Activated CD4-positive, alpha-beta T cell treated with anti-CD3 and anti-CD28 coated beads for 48 hours (primary cell): ENCODE data around the gene ADK.
"Not testable (repeated sequence)": the region's sequence is repeated elsewhere in the genome, so short reads cannot be mapped to it uniquely, and the experiment has no call there.

ENCODE experiments used
- DNase-seq: peaks from one replicate; pipeline ENCODE4 v3.0.0-alpha.2; 2020

The ADK gene

GRCh38 chr10:74150990-74151878 is at the start of gene ADK:
Gene ADK, plus strand, starts transcription at chr10:74151221. Its CDS starts 58 bp downstream, at chr10:74151279.
- peak; percentile 100 for DNase-seq

DNA sequence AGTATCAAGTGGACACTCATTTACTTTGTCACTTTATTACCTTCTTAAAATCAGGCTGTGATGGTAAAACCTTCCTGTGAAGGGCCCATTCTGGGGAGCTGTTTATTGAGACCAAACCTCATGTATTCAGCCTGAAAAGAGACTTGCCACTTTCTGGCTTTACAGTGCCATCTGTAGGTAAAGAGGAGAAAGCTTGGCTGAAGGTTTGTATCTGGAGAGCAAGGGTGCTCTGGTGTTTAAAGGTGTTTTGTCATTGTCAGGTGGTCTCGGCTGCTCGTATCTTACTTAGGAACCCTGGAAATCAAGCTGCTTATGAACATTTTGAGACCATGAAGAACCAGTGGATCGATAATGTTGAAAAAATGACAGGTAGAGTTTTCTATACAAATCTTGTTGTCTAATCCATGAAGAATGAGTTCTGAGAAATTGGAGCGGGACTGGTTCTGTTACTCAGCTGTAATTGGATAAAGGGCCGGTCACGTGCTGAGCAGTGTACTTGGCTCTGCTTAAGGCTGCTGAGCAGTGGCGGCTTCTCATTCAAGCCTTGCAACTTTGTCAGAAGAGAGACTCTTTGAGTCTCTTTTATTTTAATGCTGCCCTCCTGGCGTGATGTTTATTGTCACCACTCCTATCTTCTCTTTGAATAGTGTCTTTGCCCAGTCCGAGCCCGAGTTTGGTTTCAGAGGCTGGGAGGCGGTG is 47.3 kb upstream of the ADK start:
- no peak for DNase-seq

DNA sequence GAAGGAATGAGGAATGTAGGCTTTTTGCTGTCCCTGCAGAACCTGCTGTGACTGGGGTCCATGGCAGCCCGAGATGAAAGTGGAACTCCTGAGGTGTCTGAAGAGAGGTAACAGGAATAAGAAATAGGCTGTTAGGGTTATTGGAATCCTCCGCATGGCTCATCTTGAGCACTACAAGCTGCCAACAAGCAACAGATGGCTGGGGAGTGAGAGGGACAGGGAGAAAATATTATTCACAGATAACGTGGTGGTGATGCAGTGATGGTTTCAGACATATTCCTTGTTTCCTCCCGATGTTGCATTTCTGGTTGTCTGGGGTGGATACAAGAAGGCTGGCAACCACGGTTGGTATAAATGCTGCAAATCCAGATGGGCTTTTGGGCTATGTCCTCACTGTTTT is 46.5 kb upstream of the ADK start:
- DNase-seq: no peak

GRCh38 chr10:74104996-74105395 is 46.0 kb upstream of the ADK start:
- DNase-seq: no peak

DNA sequence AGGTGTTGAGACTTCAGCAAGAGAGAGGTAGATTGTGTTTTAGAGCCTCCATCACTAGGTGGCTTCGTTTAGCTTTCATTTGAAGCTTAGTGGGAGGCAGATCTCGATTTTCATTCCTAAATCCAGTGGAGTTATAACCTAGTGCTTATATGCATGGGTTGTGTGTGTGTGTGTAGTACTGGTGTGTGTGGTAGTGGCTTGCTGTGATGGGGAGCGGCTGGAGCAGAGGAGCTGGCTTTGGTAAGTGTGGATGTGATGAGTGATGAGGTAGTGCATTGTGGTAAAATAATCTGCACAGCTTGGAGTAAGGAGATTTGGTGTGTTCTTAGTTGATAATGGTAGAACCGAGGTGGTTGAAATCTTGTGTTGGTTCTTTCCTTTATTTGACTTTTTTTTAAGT is 43.6 kb upstream of the ADK start:
- no peak for DNase-seq

GRCh38 chr10:74109452-74109851 is 41.6 kb upstream of the ADK start:
- no peak for DNase-seq

- no peak for DNase-seq
Measured at GRCh38 chr10:74110120-74110519, 40.9 kb upstream of the ADK start.

DNA sequence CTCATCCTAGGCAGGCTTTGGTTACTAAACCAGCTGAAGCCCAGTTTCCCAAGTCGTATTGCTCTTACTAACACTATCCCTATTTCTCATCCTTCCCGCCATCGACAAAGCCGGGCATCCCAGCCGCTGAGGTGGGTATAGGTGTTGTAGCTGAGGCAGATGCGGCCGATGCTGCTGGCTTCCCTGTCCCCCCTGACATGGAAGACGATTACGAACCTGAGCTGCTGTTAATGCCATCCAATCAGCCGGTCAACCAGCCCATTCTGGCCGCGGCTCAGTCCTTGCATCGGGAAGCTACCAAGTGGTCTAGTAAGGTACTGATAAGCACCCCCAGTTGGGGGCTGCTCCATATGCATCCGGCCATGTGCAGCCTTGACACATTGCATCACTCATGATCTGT is 39.2 kb upstream of the ADK start:
- DNase-seq: no peak

DNA sequence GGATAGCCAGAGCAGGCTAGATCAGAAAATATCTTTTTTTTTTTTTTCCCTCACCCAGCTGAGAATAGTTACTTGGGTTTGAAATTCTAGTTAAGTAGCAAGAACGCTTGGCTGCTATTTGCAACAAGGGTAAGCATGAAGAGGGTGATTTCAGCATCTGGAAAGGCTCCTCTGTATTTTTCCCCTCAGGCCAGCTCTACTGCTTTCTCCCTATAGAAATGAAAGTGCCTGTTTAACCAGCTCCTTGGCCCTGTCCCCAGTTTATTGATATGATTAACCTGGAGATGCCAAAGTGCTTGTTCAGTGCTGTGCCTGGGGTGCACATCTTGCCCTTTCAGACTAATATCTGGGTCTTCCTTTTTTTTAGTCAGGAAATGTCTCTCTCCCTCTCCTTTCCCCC is 37.5 kb upstream of the ADK start:
- DNase-seq: no peak

DNA sequence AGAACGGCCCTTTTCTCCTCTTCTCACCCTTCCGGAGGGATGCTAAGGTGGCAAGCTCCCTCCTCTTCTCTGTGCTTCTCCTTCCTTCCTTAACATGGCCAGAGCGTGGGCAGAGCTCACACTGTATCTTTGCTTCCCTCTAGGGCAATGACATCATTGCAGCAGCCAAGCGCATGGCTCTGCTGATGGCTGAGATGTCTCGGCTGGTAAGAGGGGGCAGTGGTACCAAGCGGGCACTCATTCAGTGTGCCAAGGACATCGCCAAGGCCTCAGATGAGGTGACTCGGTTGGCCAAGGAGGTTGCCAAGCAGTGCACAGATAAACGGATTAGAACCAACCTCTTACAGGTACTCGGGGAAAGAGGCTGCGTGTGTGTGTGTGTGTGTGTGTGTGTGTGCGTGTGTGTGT is 37.0 kb upstream of the ADK start:
- DNase-seq: no peak

DNA sequence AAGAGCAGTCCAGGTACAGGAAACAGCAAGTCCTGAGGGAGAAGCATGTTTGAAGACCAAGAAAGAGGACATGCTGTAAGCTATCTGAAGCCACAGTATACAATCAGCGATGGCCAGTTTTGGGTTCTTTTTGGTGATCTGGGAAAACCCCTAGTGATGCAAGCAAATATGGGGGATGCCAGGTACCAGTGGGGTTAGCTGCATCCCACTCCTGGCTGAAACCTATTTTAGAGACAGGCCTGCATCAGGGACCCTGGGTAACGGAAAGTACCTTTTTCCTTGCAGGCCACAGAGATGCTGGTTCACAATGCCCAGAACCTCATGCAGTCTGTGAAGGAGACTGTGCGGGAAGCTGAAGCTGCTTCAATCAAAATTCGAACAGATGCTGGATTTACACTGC is 33.3 kb upstream of the ADK start:
- no peak for DNase-seq

- DNase-seq: no peak
Measured at GRCh38 chr10:74118804-74119203, 32.2 kb upstream of the ADK start.

- DNase-seq: no peak
Measured at GRCh38 chr10:74120911-74121310, 30.1 kb upstream of the ADK start.

- DNase-seq: no peak
Measured at GRCh38 chr10:74121368-74121767, 29.7 kb upstream of the ADK start.

DNA sequence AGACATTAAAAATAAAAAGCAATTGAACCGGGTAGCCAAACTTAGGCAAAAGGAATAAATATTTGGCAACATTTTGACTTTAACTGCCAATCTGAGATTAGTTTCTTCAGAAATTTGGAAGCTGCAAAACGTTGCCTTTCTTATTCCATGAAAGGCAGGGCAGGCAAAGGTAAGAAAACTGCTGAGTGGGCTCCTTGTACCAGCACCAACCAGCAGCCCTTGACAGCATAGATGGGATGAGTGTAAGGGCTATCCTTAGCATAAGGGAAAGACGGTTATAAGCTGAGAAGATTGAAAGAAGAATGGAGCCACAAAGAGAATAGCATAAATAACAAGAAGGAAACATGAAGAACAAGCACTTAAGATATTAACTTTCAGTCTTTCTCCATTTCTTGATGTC is 29.0 kb upstream of the ADK start:
- no peak for DNase-seq

DNA sequence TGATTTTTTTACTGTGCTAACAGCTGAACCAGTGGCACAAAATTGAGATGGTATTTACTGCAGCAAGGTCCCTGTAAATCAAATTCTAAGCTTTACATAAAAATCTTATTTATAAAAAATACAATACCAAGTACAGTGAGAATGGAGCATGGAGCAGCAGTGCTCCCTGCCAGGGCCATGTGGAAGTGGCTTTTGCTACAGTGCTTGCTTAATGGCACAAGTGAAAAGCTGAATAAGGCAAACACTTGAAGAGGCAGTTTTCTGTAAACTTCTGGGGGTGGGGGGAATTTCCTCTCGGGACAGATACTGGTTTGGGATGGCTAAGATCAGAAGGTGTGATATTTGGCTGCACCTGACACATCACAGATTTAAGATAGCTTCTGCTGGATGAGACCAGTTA is 27.9 kb upstream of the ADK start:
- no peak for DNase-seq

DNA sequence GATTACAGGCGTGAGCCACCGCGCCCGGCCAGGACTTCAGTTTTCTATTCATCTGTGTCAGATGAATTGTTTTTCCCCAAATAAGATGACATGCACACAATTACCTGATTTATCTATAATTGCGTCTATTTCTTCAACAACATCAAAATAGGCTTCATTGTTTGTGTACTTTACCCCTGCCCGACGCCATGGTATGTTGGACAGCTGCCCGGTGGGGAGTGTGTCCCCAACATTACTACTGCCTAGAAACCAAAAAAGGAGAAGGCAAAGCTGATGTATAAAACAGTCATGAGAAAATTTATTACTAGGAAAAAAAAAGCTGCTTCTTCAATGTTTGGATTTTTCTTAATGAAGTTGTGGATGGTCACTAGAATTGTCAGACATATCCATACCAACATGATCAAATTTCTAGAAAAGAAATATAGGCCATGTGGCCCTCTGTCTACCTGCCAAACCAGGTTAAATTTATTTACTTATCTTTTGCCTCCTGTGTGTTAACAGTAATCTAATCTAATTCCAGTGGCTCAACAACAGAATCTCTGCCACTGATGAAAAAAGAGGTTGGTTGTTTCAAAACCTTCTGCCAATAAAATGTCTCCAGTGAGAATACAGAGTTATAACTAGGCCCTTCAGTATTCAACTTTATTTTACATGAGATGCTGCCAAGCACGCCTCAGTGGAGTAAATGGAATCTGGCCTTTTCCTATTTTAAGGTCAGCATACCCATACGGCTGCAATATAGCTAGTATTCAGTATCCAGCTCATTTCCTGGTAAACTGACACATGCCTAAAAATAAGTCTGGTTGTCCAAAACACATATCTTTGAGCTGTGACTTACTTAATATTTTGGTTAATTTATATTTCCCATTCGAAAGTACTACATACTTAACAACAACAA is 16.8 kb upstream of the ADK start:
- no peak for DNase-seq

DNA sequence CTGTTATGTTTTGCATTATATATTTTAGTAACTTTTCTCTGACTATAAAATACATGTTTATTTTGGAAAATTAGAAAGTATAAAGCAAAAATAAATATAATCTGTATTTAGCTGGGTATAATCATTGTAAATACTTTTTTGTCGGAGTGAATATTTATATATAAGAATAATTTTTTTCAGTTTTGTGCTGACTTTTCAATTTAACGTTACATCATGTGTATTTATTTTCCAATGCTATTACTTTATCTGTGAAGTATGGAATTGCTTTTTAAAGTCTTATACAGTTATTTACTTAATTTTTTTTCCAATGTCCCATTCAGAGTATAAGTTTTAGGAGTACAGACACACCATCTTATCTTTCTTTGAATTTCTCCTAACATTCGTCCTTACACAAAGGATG is 15.6 kb upstream of the ADK start:
- DNase-seq: no peak

DNA sequence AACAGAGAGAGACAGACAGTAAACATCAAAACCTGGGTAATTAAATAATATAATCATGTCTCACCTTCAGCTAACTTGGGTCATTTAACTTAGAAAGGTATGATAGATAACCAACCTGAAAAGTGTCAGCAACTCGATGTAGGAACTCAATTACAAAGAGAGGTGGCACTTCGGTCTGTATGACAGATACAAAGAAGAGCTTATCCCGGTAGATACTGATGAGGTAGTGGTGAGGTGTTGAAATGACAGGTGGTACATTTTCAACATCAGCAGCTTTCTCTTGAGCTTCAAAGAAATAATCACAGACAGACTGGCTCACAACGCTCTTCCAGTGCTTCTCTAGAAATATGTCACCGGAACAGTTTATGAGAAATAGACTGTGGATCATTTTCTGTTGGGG is 13.0 kb upstream of the ADK start:
- no peak for DNase-seq

DNA sequence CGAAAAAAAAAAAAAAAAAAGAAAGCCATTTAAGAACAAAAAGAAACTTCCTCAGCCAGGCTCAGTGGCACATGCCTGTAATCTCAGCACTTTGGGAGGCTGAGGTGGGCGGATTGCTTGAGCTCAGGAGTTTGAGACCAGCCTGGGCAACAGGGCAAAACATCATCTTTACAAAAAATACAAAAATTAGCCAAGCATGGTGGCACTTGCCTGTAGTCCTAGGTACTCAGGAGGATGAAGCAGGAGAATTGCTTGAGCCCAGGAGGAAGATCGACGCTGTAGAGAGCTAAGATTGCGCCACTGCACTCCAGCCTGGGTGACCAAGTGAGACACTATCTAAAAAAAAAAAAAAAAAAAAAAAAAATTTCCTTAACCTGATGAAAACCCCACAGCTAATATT is 12.4 kb upstream of the ADK start:
- not testable (repeated sequence) for DNase-seq

DNA sequence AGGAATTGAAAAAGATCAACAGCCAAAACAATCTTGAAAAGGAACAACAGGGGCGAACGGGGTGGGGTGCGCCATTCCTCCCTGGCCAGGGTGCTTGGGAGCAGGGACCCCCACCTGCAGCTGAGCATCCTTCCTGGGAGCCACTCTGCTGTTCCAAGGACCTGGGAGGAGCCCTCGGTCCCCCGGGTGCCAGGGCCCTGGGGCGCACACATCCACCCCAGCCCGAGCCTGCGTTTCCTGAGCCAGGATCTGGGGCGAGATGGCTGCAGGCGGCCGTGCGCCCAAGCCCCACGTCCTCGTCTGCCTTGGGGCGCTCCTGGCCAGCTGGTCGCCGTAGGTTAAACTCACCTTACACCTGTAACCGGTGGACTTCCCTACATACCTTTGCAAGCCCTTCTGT is 11.0 kb upstream of the ADK start:
- no peak for DNase-seq

- no peak for DNase-seq
Measured at GRCh38 chr10:74140553-74140952, 10.5 kb upstream of the ADK start.

GRCh38 chr10:74145133-74145532 is 5.9 kb upstream of the ADK start:
- DNase-seq: no peak
